ENCODE results near the gene OSBP. TPM values are rescaled to one million over a fixed set of nuclear protein-coding genes. Genes with fewer than 3 reads are reported as not detected.
"Not testable (repeated sequence)": the region's sequence is repeated elsewhere in the genome, so short reads cannot be mapped to it uniquely, and the experiment has no call there.

Gene OSBP
- total RNA-seq, 1 donor from 2014 or later: 12.3 TPM

- TF ChIP-seq CTCF (conservative IDR thresholded peaks at IDR 0.05; ENCODE audit: low read depth, low read length): peak; percentile 39
- H3K4me3 ChIP-seq (ENCODE audit: low read depth, low read length): peak overlapping the region; percentile 57
- DNase-seq (ENCODE audit: low read depth): peak; percentile 79
These were observed 65.2 kb downstream of the OSBP start for GRCh38 chr11:59550368-59550841.

- no peak for DNase-seq (ENCODE audit: low read depth)
- no peak overlapping the region for H3K4me3 ChIP-seq (ENCODE audit: low read depth, low read length)
- no peak for TF ChIP-seq CTCF (conservative IDR thresholded peaks at IDR 0.05; ENCODE audit: low read depth, low read length)
These were observed 67.3 kb downstream of the OSBP start for GRCh38 chr11:59548309-59548656.

- DNase-seq (ENCODE audit: low read depth); H3K4me3 ChIP-seq (ENCODE audit: low read depth, low read length): not testable (repeated sequence)
These were observed 67.8 kb downstream of the OSBP start for GRCh38 chr11:59547605-59548308.

- no peak overlapping the region for H3K4me3 ChIP-seq (ENCODE audit: low read depth, low read length)
- no peak for DNase-seq (ENCODE audit: low read depth)
- no peak for TF ChIP-seq CTCF (conservative IDR thresholded peaks at IDR 0.05; ENCODE audit: low read depth, low read length)
These were observed 70.2 kb downstream of the OSBP start for GRCh38 chr11:59545179-59546020.

GRCh38 chr11:59544869-59545178 lies 70.8 kb downstream of the OSBP start:
- no peak for DNase-seq (ENCODE audit: low read depth)
- no peak for TF ChIP-seq CTCF (conservative IDR thresholded peaks at IDR 0.05; ENCODE audit: low read depth, low read length)
- no peak overlapping the region for H3K4me3 ChIP-seq (ENCODE audit: low read depth, low read length)

- H3K4me3 ChIP-seq (ENCODE audit: low read depth, low read length); DNase-seq (ENCODE audit: low read depth): not testable (repeated sequence)
These were observed 71.9 kb downstream of the OSBP start for GRCh38 chr11:59543713-59544112.

GRCh38 chr11:59542142-59542810 lies 73.3 kb downstream of the OSBP start:
- no peak for DNase-seq (ENCODE audit: low read depth)
- TF ChIP-seq CTCF (conservative IDR thresholded peaks at IDR 0.05; ENCODE audit: low read depth, low read length): no peak
- no peak overlapping the region for H3K4me3 ChIP-seq (ENCODE audit: low read depth, low read length)

Data from epithelial cell of proximal tubule (primary cell).